Right atrium auricular region (tissue), 2 donors: ENCODE results near the gene KRT86. TPM values are rescaled to one million over a fixed set of nuclear protein-coding genes. Genes with fewer than 3 reads are reported as not detected.
"Not testable (repeated sequence)": the region's sequence is repeated elsewhere in the genome, so short reads cannot be mapped to it uniquely, and the experiment has no call there.

Experiments used
- DNase-seq: peaks from one replicate; pipeline ENCODE4 v3.0.0-alpha.2; 2019; ENCODE audit warnings: low spot score
- H3K27ac ChIP-seq, 2 donors: fragments of 200-600 bp; sonication (generic); 1 replicate in 1 of 2; 2 replicates in 1 of 2; pipeline ENCODE4 v1.5.1; 2016 to 2019
- H3K27me3 ChIP-seq, 2 donors: fragments of 200-600 bp; sonication (generic); one replicate each; pipeline versions ENCODE4 v1.5.1 to v1.6.0; 2017 to 2019
- H3K36me3 ChIP-seq: fragments of 200-600 bp; sonication (generic); one replicate; pipeline ENCODE4 v1.5.1; 2016
- H3K4me1 ChIP-seq, 2 donors: fragments of 200-600 bp; sonication (generic); one replicate each; pipeline versions ENCODE4 v1.5.1 to v1.6.0; 2017 to 2019
- H3K4me3 ChIP-seq, 2 donors: fragments of 200-600 bp; sonication (generic); 1 replicate in 1 of 2; 2 replicates in 1 of 2; pipeline ENCODE4 v1.5.1; 2017 to 2019; ENCODE audit warnings: mild to moderate bottlenecking in 1 of 2, moderate library complexity in 1 of 2
- H3K9me3 ChIP-seq, 2 donors: fragments of 200-600 bp; sonication (generic); one replicate each; pipeline ENCODE4 v1.5.1; 2019
- total RNA-seq, 2 donors: library from RNA; depleted of rRNA; stranded (reverse); fragments of >200 nt; gene quantifications; one replicate each; pipeline ENCODE4 v1.1.0, GENCODE V29; 2016
- TF ChIP-seq, protein P1 (sequence below), 2 donors: fragments of 200-600 bp; sonication (generic); IDR thresholded peaks; one replicate each; pipeline ENCODE4 v1.5.1; 2019; ENCODE audit warnings: antibody characterized with exemption in 2 of 2

KRT86 gene
- total RNA-seq, 2 donors from 2014 or later = not detected

GRCh38 chr12:52257074-52257551 lies 17.3 kb upstream of the KRT86 start:
- no peak for DNase-seq
- Histone ChIP-seq H3K9me3 (no peaks in the 10 kb centered on the region), H3K27me3 (peaks cover 0 to 14% of the 10 kb centered on the region in 2 donors)

DNA sequence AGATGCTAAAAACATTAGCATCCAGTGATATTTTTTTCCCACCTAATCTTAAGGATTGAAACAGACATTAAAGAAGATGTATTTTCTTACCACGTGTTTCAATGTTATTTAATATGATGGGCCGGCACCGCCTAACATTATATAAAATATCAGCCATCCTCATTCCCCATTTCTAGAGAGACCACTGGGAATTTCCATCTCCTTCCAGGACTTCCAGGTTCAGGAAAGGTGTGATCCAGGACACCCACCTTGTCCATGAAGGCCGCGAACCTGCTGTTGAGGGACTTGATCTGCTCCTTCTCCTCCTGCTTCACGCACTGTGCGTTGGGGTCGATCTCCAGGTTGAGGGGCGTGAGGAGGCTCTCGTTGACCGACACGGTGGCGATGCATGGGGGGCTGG lies 16.5 kb upstream of the KRT86 start:
- not testable (repeated sequence) for H3K4me1 ChIP-seq, H3K4me3 ChIP-seq, H3K27ac ChIP-seq, H3K36me3 ChIP-seq, H3K9me3 ChIP-seq, DNase-seq
- H3K27me3 ChIP-seq = peaks cover 0 to 14% of the 10 kb centered on the region in 2 donors

More at GRCh38 chr12:52257074-52257551, 17.3 kb upstream of the KRT86 start:
- TF ChIP-seq, protein P1, sequence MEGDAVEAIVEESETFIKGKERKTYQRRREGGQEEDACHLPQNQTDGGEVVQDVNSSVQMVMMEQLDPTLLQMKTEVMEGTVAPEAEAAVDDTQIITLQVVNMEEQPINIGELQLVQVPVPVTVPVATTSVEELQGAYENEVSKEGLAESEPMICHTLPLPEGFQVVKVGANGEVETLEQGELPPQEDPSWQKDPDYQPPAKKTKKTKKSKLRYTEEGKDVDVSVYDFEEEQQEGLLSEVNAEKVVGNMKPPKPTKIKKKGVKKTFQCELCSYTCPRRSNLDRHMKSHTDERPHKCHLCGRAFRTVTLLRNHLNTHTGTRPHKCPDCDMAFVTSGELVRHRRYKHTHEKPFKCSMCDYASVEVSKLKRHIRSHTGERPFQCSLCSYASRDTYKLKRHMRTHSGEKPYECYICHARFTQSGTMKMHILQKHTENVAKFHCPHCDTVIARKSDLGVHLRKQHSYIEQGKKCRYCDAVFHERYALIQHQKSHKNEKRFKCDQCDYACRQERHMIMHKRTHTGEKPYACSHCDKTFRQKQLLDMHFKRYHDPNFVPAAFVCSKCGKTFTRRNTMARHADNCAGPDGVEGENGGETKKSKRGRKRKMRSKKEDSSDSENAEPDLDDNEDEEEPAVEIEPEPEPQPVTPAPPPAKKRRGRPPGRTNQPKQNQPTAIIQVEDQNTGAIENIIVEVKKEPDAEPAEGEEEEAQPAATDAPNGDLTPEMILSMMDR (IDR thresholded peaks at IDR 0.05) = no peak
- Histone ChIP-seq H3K27ac (no peak overlapping the region), H3K4me1 (peaks cover 0 to 8% of the 10 kb centered on the region in 2 donors), H3K4me3 (no peak overlapping the region), H3K36me3 (no peaks in the 10 kb centered on the region)

- Histone ChIP-seq H3K4me3 (peak overlapping the region in 1 of 2 donors; percentile 20), H3K27me3 (peaks cover 0 to 14% of the 10 kb centered on the region in 2 donors)
- DNase-seq = no peak
Measured at GRCh38 chr12:52258335-52258901, 16.0 kb upstream of the KRT86 start.

DNA sequence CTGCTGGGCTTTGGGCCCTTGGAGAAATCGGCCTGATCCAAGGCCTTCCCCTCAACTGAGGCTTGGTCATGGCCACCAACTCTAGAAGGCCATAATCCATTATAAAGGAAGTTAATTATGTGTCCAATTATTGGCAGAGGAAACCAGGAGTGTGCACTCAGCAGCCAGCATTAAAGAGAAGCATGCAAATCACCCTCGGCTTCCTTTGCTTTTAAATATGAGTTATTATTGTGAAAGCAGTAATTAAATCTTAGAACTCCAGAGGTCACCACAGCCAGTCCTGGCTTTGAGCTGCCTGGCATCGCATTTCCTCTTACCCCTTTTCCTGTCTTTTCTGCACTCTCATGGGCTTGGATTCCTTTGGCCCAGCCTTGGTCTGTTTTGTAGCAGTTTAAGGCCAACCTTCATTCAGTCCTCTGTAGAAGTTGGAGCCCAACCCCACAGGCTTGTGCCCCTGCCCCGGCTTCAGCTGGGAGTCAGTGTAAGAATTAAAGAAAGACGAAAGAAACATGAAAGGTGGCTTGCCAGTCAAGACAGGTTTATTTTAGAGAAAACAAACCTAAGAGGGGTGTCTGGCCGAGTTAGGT lies 14.7 kb upstream of the KRT86 start:
- no peak overlapping the region for H3K4me3 ChIP-seq
- DNase-seq = no peak
- peaks cover 0 to 8% of the 10 kb centered on the region in 2 donors for H3K4me1 ChIP-seq
- no peaks in the 10 kb centered on the region for H3K36me3 ChIP-seq
- H3K9me3 ChIP-seq = no peaks in the 10 kb centered on the region
- H3K27me3 ChIP-seq = peaks cover 0 to 14% of the 10 kb centered on the region in 2 donors
- no peak overlapping the region for H3K27ac ChIP-seq
- TF ChIP-seq, protein P1 (IDR thresholded peaks at IDR 0.05) = no peak

More at GRCh38 chr12:52258335-52258901, 16.0 kb upstream of the KRT86 start:
- Histone ChIP-seq H3K4me1 (peaks cover 0 to 8% of the 10 kb centered on the region in 2 donors), H3K9me3 (no peaks in the 10 kb centered on the region), H3K36me3 (no peaks in the 10 kb centered on the region), H3K27ac (no peak overlapping the region)
- TF ChIP-seq, protein P1 (IDR thresholded peaks at IDR 0.05) = no peak

DNA sequence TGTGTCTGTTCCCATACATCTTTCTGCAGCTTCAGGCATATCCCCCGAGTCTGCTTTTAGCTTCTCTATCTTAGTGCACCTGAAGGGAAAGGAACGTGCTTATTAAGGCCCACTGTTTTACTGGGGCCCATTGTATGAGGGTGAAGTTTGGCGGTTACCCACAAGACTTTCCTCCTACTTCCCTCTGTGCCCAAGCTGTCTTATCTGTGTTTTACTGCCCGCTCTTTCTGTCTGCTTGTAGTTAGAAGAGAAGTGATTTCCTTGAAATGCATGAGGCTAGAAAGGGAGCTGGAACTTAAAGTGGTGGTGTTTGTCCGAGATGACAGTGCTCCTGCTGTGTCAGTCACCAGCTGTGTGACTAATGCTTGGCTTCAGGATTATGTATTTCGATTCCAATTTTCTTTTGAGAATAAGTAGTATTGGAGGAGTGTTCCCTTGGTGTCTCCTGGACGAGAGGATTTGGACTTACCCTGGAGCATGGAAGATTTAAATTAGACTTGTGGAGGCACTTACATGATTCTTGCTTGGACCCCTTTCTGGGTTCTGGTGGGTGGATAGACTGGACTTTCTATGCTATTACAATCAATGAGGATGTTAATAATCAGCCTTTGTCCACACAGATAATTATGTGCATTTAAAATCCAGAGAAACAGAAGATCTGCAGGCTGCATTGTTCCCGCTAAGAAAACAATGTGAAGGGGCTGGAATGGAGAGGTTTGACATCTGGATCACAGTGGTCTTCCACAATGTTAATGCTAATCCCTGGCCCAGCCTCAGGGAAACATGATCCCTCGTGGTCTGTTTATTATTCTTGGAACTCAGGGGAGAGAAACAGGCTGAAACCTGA lies 13.9 kb upstream of the KRT86 start:
- H3K27me3 ChIP-seq = peaks cover 0 to 14% of the 10 kb centered on the region in 2 donors
- no peaks in the 10 kb centered on the region for H3K36me3 ChIP-seq
- H3K4me1 ChIP-seq = peaks cover 0 to 8% of the 10 kb centered on the region in 2 donors
- no peaks in the 10 kb centered on the region for H3K9me3 ChIP-seq
- DNase-seq = no peak
- TF ChIP-seq, protein P1 (IDR thresholded peaks at IDR 0.05) = no peak
- H3K4me3 ChIP-seq = no peak overlapping the region
- no peak overlapping the region for H3K27ac ChIP-seq

DNA sequence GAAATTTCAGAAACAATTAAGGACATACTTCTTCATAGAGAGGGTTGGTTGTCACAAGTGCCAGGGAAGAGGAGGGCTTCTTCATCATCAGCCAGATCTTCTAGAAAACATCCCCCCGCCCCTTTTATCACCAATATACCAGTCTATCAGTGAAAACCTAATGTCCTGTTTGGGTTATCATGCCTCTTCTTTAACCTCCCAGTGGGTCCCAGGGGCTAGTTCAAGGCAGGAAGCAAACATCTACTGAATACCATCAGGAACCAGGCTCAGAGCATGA lies 13.3 kb upstream of the KRT86 start:
- H3K27ac ChIP-seq = no peak overlapping the region
- TF ChIP-seq, protein P1 (IDR thresholded peaks at IDR 0.05) = no peak
- H3K27me3 ChIP-seq = peaks cover 0 to 14% of the 10 kb centered on the region in 2 donors

More for the DNA sequence above, 13.3 kb upstream of the KRT86 start:
- Histone ChIP-seq H3K36me3 (no peaks in the 10 kb centered on the region), H3K9me3 (no peaks in the 10 kb centered on the region), H3K4me3 (no peak overlapping the region), H3K4me1 (peaks cover 0 to 8% of the 10 kb centered on the region in 2 donors)
- DNase-seq = no peak
